Esophagus squamous epithelium (tissue), 5 donors: ENCODE data around the gene LPP. TPM values are rescaled to one million over a fixed set of nuclear protein-coding genes. Genes with fewer than 3 reads are reported as not detected.
A peak's percentile ranks its signal among the peaks of the same experiment; 100 is the strongest.

Experiments
- DNase-seq: peaks from one replicate; lab custom pipeline; 2025; lab: John Stamatoyannopoulos, UW
- H3K27ac ChIP-seq, 4 donors: fragments of 200-600 bp; sonication (generic); one replicate each; pipeline ENCODE4 v1.5.1; 2016 to 2019; ENCODE audit warnings: mild to moderate bottlenecking in 1 of 4
- H3K27me3 ChIP-seq, 4 donors: fragments of 200-600 bp; sonication (generic); 1 replicate in 3 of 4; 2 replicates in 1 of 4; pipeline versions ENCODE4 v1.5.1 to v1.6.0; 2017 to 2021; ENCODE audit warnings: antibody characterized with exemption in 1 of 4
- H3K36me3 ChIP-seq, 3 donors: fragments of 200-600 bp; sonication (generic); one replicate each; pipeline ENCODE4 v1.5.1; 2016 to 2019
- H3K4me1 ChIP-seq, 3 donors: fragments of 200-600 bp; sonication (generic); one replicate each; pipeline ENCODE4 v1.5.1; 2017 to 2019
- H3K4me3 ChIP-seq, 4 donors: fragments of 200-600 bp; sonication (generic); 1 replicate in 3 of 4; 2 replicates in 1 of 4; pipeline ENCODE4 v1.5.1; 2016 to 2019; ENCODE audit warnings: mild to moderate bottlenecking in 2 of 4, moderate library complexity in 1 of 4
- H3K9me3 ChIP-seq, 3 donors: fragments of 200-600 bp; sonication (generic); one replicate each; pipeline ENCODE4 v1.5.1; 2016 to 2019
- CTCF ChIP-seq, 6 experiments: fragments of 450-650 bp in 4 of 6; fragments of 200-600 bp in 2 of 6; sonication (generic) in 2 of 6; IDR thresholded peaks; one replicate each; pipeline ENCODE4 v1.5.1; 2016 to 2019; ENCODE audit warnings: antibody characterized with exemption in 6 of 6, mild to moderate bottlenecking in 4 of 6, moderate library complexity in 4 of 6
- POLR2A ChIP-seq, 4 donors: fragments of 450-650 bp; IDR thresholded peaks; one replicate each; pipeline ENCODE4 v1.6.1; 2017; ENCODE audit warnings: antibody characterized with exemption in 4 of 4, mild to moderate bottlenecking in 4 of 4, moderate library complexity in 3 of 4
- WGBS, 2 donors: methylation state at CpG; one replicate each; pipeline ENCODE4 v1.1.5; 2018; 5-methylcytosine and 5-hydroxymethylcytosine counted together
- intact Hi-C: fragments of 100-400 bp; cut with DNase I; formaldehyde crosslinking; loops from one replicate; pipeline ENCODE4 v1.15.0; 2022
- total RNA-seq, 4 donors: library from RNA; depleted of rRNA; stranded (reverse); fragments of >200 nt; gene quantifications; one replicate each; pipeline ENCODE4 v1.1.0, GENCODE V29; 2016
- donor health status: DM: yes; HTN: yes; CAD: no.

LPP gene
- total RNA-seq, 4 donors from 2014 or later, result 41.4 to 369 (median 97.3) TPM

- peak overlapping the region in 3 of 4 donors; percentile 50 to 87 (median 74) for H3K27ac ChIP-seq
- peaks cover 0 to 28% (median 19%) of the 10 kb centered on the region in 3 donors for H3K4me1 ChIP-seq
- H3K9me3 ChIP-seq, result no peaks in the 10 kb centered on the region
- peaks cover 0 to 22% (median 0%) of the 10 kb centered on the region in 3 donors for H3K36me3 ChIP-seq
- no peak for TF ChIP-seq CTCF (IDR thresholded peaks at IDR 0.05)
- TF ChIP-seq POLR2A (IDR thresholded peaks at IDR 0.05), result no peak
- DNase-seq, result no peak
- H3K4me3 ChIP-seq, result no peak overlapping the region
- 90 to 93% methylated on average over 3 to 4 of the region's 5 CpGs for WGBS, 2 donors
- H3K27me3 ChIP-seq, result peaks cover 0 to 14% (median 0%) of the 10 kb centered on the region in 4 donors
- intact Hi-C loops, result no loop called here
Observed at GRCh38 chr3:188207941-188208515, 54.1 kb downstream of the LPP start.

GRCh38 chr3:188208516-188208981, 54.6 kb downstream of the LPP start:
- DNase-seq, result no peak
- peaks cover 0 to 24% (median 0%) of the 10 kb centered on the region in 3 donors for H3K36me3 ChIP-seq
- peaks cover 0 to 28% (median 19%) of the 10 kb centered on the region in 3 donors for H3K4me1 ChIP-seq
- 56 to 62% methylated on average over 7 of the region's 7 CpGs for WGBS, 2 donors
- H3K9me3 ChIP-seq, result no peaks in the 10 kb centered on the region
- no peak overlapping the region for H3K4me3 ChIP-seq
- TF ChIP-seq POLR2A (IDR thresholded peaks at IDR 0.05) (no peak), CTCF (IDR thresholded peaks at IDR 0.05) (no peak)
- peak overlapping the region in 3 of 4 donors; percentile 50 to 87 (median 74) for H3K27ac ChIP-seq
- peaks cover 0 to 14% (median 0%) of the 10 kb centered on the region in 4 donors for H3K27me3 ChIP-seq
- intact Hi-C loops, result no loop called here

GRCh38 chr3:188209034-188209433, 55.1 kb downstream of the LPP start:
- peak overlapping the region in 3 of 4 donors; percentile 50 to 87 (median 74) for H3K27ac ChIP-seq
- TF ChIP-seq POLR2A (IDR thresholded peaks at IDR 0.05) (no peak), CTCF (IDR thresholded peaks at IDR 0.05) (no peak)
- no peak overlapping the region for H3K4me3 ChIP-seq
- no peaks in the 10 kb centered on the region for H3K9me3 ChIP-seq
- H3K36me3 ChIP-seq, result peaks cover 0 to 26% (median 0%) of the 10 kb centered on the region in 3 donors
- H3K27me3 ChIP-seq, result peaks cover 0 to 14% (median 0%) of the 10 kb centered on the region in 4 donors
- WGBS, 2 donors, result 75 to 87% methylated on average over 3 of the region's 3 CpGs
- no peak for DNase-seq
- intact Hi-C loops, result no loop called here
- peaks cover 0 to 26% (median 19%) of the 10 kb centered on the region in 3 donors for H3K4me1 ChIP-seq

- Histone ChIP-seq H3K27me3 (peaks cover 0 to 14% (median 0%) of the 10 kb centered on the region in 4 donors), H3K4me1 (peaks cover 0 to 25% (median 19%) of the 10 kb centered on the region in 3 donors), H3K9me3 (no peaks in the 10 kb centered on the region), H3K36me3 (peaks cover 0 to 31% (median 0%) of the 10 kb centered on the region in 3 donors), H3K27ac (peak overlapping the region in 3 of 4 donors; percentile 74 to 87 (median 80)), H3K4me3 (no peak overlapping the region)
- no peak for DNase-seq
- intact Hi-C loops, result no loop called here
- WGBS, 2 donors, result 57 to 67% methylated on average over 1 of the region's 1 CpG
- TF ChIP-seq POLR2A (IDR thresholded peaks at IDR 0.05), result no peak
- TF ChIP-seq CTCF (IDR thresholded peaks at IDR 0.05), result no peak
Observed at GRCh38 chr3:188209740-188210139, 55.8 kb downstream of the LPP start.

- no peak overlapping the region for H3K4me3 ChIP-seq
- TF ChIP-seq CTCF (IDR thresholded peaks at IDR 0.05), result no peak
- no peak for TF ChIP-seq POLR2A (IDR thresholded peaks at IDR 0.05)
- intact Hi-C loops, result no loop called here
- peaks cover 0 to 25% (median 19%) of the 10 kb centered on the region in 3 donors for H3K4me1 ChIP-seq
- no peak for DNase-seq
- H3K36me3 ChIP-seq, result peaks cover 0 to 28% (median 0%) of the 10 kb centered on the region in 3 donors
- no peaks in the 10 kb centered on the region for H3K9me3 ChIP-seq
- peak overlapping the region; percentile 70 to 92 (median 84) for H3K27ac ChIP-seq
- peaks cover 0 to 6% (median 0%) of the 10 kb centered on the region in 4 donors for H3K27me3 ChIP-seq
- 90 to 95% methylated on average over 4 of the region's 4 CpGs for WGBS, 2 donors
Observed at GRCh38 chr3:188211476-188211875, 57.5 kb downstream of the LPP start.
